ENCODE data around the gene PVALB.
A peak's percentile ranks its signal among the peaks of the same experiment; 100 is the strongest.

The PVALB gene

DNA sequence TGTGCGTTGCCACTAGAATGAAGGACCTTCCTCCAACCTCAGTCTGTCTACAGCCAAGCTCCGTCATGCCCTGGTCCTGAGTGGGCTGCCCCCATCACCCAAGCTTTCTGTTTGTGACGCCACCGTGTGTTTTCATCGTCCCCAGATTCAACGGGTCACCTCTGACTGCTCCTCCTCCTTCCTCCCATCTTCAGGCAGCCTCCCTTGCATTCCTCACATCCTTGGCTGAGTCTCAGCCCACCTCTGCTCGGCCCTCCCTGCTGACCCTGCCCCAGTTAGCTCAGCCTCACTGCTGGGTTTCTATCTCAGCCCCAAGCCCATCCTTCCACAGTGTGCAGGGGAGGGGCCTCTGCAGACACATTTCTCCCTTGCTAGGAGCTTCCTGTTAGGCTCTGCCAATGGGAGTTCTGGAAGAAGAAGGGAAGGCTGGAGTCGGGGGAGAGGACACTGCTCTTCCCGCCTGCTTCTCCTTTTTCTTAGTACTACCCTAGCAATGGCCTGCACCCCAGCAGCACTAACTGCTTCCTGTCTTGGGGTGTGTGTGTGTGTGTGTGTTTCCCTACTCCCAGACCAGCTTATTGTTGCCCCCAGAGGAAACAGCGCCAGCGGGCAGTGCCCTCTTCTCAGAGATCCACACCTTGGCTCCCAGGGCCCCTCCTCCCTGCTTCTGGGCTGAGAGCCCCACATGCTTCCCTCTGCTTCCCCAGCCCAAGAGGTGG lies 46.2 kb downstream of the PVALB start:
- DNase-seq, result peak; percentile 79

DNA sequence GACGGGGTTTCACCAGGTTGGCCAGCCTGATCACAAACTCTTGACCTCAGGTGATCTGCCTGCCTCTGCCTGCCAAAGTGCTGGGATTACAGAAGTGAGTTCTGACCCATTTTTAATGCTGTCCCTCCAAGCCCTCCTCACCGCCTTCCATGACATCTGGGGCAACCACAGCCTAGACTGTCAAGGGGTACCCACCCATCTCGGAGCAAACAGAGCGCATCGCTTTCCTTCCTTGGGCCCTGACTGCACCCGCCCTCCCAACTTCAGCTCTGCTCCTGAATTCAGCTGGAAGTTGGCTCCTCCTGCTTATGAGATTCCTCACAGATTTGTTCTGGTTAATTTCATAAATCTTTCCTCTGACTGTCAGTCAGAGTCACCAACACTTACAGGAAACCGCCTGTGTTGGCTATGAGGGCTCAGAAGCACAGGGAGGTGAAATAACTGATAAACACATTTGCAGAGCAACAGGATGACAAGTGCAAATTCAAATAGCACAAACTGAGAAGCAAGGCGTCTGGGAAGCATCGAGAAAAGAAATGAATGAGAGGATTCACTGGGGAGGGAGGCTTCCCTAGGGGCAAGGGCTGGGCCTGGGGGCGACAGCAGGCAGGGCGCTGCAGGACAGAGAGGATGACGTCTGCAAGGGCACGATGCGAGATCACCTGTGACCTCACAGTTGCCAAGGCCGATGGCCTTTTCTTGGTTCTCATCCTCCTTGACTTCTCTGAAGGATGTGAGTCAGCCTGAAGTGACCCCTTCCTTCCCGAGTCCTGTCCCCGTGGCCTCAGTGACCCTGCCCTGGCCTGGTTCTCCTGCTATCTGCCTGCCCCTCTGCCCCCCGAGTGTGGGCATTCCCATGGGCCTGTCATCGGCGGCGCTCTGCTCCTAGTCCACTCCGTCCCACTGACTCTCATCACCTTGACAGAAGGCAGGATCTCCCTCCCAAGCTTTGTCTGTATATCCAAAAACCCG lies 47.0 kb downstream of the PVALB start:
- peak; percentile 50 for DNase-seq

DNA sequence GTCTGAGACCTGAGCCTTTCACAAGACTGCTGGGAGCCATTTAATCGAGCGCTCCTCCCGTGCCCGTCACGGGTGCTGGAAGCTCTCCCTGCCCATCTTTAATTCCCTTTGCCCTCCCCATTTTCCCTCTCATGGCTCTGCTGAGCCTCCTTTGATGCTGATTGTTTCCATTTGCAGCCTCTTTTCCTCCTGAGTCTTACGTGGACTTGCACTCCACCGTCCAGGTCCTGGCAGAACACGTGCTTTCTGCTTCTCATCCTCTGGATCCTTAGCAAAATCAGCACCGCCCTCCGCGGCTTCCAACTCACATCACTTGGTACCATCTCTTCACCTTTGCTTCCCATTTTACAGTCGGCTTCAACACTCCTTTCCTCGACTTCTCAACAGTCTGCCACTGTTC lies 48.2 kb downstream of the PVALB start:
- peak; percentile 24 for DNase-seq

DNA sequence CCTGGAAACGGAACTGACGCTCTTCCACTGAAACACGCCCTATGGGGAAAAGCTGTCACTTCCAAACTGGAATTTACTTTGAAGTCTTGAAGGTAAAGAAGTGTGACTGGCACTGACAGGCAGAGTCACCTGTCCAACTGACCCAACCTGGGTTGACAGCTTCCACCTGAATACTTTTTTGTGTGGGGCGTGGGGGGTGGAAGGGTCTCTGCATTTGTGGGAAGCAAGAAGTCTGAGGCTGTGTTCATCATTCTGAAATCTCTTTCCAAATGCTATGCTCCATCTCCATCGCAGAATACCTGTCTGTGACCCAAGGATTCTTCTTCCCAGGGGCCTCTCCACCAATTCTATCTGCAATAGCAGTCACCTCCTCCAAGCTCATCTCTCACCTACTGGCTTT lies 48.7 kb downstream of the PVALB start:
- no peak for DNase-seq

DNA sequence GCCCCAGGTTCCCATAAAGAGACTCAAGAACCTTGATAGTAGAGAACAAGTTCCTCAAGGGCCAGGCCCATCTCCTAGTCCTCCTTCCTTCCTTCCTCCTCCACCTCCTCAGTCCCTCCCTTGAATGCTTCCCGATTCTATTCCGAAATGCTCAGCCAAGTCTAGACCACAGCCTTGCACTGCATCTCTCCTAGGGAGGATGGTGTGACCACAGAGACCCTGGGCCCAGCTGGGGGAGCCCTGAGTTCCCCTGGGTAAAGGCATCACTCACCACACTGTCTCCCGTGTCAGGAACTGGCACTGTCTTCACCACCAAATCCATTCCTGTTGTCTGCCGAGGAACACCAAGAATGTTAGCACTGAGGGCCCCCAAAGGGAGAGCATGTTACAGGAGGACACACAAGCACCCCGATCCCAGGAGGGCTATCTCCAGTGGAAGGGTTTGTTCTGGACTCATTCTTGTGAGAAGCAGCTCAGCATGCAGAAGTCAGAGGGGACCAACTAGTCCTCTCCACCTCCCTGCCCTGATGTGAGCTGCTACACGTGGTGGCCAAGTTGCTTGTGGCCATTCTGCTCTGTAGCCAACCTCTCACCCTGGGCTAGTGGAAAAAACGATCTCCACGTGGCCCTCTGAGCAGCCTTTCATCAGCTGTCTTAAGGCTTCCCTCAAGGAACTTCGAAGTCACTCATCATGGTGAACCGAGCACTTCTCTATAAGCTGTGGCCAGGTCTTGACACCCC lies 49.6 kb downstream of the PVALB start:
- peak; percentile 41 for DNase-seq

DNA sequence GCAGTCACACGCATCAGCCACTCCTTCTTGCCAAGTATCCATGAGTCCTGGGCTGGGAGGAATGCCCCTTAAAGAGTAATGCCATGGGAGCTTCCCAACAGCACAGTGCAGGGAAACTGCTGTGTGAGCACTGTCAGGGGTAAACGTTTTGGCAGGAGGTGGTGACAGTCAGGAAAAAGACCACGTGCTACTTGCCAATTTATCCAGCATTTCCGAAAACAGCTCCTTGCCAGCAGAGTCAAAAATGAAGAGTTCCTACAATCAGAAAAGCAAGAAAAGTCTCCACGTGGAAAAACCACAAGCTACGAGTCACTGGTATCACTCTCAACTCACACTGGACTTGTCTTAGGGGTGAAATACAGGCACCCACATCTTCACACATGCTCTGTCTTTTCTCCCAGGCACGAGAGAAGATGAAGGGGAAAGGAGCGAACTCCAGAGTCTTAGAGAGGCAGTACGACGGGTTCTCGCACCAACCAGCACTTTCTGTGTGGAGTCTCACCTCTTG lies 50.8 kb downstream of the PVALB start:
- no peak for DNase-seq

DNA sequence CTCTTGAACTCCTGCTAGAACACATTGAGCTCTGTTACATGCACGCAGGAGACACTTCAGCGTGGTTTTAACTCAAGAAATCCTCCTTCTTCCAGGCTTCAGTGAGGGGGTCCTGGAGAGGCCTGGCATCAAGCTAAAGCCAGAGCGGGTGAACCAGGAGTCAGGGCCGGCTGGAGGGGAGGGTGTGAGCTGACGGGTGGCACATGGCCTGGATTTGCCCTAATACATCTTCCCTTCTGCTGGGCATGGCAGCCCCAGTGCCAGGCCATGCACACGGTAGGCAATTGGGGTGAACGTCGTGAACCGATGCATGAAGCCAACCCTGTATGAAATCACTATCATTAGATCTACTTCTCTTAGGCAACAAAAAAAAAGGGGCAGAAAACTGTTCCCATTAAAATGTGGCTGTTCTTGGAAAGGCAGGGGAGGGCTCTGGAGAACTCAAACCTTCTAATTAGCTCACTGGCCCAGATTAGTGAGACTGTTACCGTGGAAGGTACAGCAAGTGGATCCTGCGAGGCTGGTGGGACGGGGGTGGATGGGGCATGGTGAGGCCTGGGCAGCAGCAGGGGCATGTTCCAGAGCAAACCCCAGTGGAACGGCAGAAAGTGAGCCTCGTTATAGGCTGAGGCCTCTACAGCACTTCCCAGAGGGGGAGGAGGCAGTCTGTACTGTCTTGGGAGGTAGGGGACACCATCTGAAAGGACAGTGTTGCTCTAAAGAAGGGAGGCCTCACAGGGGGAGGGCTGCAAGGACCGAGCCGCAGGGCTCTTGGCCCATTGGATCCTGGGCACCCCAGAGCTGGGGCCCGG lies 51.5 kb downstream of the PVALB start:
- peak; percentile 43 for DNase-seq

DNA sequence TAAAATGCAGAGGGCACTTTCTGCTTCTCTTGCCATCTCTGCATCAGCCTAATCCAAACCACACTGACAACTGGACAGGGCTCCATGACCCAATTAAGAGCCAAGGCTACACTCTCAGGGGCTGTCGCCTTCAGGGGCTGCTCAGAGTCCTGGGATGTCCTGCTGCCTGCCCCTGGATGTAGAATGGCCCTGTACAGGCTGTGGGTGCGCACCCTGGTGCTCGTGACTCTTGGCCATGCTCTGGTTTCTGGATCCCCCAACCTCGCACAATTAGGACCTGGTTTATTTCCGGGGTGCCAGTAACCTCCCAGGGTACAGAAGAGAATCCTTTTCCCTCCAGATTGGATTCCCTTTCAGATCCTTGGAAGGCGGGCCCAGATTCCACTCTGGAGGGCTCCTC lies 52.2 kb downstream of the PVALB start:
- peak; percentile 28 for DNase-seq

DNA sequence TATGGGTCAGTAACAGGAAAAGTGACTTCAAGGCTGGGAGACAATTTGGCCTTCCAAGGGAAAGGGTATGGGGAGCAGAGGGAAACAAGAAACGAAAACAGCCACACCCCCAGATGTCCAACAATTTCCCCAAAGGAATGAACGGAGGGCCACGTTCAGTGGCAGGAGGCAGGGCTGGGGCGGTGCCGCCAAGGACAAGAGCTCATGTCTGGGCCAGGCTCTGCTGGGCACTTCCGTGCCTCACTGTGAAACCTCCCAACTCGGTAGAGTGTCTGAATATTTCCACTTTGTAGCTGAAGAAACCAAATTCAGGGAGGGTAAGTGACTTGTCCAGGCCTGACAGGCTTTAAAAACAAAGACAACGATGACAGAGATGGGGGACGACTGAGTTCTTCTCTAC lies 52.8 kb downstream of the PVALB start:
- peak; percentile 48 for DNase-seq

DNA sequence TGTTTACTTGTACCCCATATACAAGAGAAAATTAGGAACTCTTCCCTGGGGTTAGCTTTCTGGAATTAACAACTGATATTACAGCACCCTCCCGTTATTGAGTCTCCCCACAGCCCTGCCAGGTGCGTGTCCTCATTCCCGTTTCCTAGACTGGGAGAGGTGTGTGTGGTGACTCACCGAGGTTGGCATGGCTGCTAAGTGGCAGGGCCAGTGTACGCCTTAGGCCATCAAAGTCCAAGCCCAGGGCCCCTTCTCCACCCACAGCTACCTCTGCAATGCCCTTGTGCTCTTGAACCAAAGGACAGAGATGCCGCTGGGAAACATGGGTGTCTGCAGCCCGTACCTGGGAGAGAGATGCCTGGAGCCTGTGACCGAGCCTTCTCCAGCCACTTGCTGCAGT lies 53.3 kb downstream of the PVALB start:
- DNase-seq, result peak; percentile 39

DNA sequence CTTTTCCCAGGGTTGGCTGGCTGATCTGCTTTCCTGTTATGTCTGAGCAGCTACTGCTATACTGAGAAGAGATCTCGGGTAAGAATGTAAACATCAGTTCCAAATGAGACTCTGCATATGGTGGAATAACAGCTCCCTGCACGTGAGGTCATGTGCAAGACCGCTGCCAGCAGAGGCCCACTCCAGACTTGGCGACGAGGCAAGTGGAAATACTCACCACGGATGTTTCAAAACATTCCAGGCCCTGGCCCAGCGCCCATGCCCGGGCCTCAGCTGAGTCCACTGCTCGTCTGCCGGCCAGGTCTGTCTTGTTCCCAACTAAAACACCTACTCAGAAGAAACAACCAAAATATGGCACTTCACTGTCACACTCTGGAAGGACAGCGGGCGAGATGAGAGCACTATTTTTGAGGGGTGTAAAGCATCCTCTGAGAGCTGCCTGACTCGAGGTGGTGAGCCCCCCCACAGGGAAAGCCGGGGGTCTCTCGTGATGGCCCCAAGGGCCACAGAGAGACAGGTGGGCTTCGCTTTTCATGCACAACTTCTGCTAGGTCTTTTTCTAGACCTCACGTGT lies 54.1 kb downstream of the PVALB start:
- peak; percentile 31 for DNase-seq

DNA sequence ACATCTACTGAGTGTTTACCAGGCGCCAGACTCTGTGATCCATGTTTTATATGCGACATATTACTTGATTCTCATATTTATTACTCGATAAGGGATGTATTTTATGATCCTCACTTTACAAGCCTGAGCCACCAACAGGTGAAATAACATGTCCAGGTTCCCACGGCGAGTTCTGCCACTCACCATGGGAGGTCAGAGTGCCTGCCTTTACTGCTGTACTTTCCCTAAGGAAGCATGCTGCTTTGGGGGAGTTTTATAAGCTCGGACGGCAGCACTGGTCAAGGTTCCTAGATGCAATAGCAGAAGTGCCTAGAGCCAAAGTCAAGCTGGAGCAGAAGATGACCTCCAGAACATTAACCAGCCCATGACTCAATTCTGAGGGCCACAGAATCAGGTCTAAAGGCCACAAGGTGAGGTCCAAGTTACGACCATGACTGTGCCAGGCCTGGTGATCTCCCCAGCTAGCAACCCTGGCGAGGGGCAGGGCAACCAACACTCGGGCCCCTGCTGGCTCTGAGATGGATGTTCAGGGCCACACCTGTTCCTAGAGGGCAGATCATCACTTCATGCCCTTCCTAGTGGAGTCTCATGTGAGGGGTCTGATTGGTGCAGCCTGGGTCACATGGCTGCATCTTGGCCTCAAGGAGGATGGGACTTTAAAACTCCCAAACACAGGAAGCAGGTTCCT lies 55.1 kb downstream of the PVALB start:
- DNase-seq, result peak; percentile 36

DNA sequence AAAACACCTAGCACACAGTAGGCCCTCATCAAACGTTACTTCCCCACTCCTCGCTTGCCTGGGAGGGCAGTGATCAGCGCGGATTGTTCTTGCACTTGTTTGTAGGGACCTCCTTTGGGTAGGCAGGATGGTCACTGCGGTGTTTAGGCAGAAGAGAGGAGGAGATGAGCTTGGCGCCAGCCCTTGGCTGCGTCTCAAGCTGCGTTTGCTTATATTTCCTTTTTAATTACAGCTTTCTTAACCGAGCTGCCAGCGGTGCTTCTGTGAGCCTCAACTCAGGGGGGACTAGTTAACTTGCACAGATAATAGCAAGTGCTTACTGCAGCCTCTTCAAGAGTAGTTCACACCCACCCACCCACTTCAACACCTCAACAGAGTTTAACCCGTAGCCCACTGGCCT lies 56.0 kb downstream of the PVALB start:
- no peak for DNase-seq

DNA sequence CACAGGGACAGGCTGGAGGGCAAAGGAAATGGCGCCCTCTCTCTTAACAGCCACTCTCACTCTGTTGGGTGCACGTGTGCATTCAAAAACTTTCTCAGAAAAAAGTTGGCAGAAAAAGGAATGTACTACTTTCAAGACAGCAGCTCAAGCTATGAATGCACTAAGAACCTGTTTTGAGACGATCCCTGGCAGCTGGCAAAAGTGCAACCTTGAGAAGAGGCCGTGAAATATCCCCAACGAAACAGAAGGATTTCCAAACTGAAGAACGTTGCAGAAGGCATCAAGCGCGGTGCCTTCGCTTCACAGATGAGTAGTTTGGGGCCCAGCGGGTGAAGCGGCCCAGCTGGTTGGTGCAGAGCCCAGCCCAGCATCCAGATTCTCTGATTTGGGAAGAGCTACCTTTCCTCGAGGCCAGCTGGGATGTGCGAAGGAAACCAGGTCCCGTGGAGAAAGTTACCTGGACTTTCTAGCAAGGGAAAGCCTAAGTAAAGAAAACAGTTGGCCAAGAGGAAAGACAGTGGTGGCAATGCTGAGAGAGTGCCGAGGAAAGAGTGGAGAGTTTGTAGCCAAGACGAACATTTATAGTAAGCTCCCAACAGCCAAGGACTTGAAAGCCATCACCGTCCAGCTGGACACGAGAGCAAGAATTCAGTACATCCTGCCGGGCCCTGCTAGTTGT lies 57.2 kb downstream of the PVALB start:
- peak; percentile 41 for DNase-seq

DNA sequence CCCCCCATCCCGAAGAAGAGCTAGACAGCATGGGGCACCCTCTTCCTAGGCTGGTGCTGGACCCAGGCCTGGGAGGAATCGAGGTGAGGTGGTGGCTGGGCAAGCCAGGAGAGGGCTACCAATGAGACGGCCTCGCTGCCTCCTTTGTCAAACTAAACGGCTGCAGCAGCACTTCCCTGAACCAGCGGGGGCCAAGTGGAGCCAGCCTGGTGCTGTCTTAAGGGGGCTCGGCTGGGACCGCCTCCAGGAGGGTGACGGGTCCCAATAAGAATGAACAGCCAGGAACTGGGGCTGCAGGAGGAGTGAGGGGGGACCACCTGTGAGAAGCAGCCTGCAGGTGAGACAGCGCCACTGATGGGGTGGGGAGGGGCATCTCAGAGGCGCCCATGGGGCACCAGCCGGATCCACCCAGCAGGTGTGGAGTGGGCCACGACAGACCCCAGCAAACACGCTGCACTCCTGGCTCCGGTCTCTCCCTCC lies 58.0 kb downstream of the PVALB start:
- DNase-seq, result peak; percentile 35

DNA sequence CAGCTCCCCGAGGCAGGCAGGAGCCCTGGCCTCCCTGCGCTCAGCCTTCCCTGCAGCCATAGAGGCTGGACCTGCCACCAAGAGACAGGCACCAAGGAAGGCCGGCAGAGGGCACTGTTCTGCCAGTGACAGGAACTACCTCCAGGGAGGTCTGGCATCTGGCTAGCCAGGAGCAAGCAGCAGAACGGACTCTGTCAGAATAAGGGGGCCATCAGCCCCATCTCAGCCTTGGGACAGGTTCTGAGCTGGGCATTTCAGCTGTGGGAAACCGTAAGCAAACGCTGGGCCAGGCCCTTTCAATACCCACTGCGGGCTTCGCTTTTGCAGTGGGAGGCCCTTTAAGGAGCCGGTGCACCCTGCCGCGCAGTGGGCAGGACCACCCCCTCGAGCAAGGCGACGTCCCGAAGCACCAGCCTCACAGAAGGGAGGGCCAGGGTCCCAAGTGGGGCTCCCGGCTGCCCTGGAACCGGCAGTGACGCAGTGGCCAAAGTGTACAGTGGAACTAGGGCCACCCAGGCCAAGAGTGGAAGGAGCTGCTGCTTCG lies 59.1 kb downstream of the PVALB start:
- DNase-seq, result peak; percentile 92

DNA sequence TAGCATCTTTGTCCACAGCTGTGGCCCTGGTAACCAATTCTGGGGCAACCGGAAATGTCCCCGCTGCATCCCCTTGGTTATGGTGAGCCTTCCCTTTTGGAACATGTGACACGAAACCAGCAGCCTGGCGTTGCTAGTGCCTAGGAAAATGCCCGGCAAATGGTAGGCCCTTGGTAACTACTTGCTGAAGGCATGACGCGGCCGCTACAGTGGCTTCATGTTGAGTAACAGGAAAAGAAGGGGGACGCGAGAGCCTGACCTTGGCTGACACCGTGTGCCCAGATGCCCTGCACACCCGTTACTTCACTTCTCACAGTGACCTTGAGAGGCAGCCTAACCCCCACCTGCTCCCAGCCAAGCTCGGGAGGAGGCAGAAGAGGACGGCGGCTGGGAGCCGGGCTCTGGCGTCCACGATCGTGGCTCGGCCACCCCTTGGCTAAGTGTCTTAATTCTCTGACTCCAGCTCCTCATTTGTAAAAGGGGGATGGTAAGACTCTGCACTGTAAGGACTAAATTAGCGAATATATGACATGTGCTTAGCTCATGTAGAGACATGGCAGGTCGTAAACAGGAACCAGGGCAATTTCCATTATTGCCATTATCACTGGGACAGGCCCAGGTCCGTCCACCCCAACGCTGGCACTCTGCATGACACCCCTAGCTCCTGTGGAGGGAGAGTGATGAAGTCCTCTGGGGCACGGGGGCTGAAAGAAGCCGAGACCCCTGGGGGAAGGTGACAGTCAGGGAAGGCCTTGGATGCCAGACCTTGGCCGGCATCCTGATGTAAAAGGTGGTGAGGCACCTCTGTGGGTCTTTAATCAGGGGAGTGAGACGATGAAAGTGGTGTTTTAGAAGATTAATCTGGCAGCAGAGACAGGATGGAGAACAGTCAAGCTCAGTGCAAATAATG lies 59.8 kb downstream of the PVALB start:
- no peak for DNase-seq

DNA sequence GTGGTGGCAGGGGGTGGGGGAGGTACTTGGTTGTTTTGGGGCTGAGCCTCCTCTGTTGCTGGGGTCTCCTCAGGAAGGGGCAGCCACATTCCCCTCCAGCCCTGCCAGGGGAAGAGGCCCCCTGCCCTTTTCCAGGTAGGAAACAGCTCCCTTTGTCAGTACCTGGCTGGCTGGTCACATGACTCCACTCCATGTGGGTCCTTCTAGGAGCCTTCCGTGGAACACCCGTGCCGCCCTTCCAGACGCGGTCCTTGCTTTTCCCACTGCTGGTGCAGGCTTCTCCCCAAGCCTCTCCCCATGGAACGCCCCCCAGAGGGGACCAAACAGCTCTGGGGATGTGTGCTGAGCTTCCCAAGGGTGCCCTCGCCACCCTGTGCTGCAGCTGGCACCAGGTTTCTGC lies 60.8 kb downstream of the PVALB start:
- peak; percentile 38 for DNase-seq

DNA sequence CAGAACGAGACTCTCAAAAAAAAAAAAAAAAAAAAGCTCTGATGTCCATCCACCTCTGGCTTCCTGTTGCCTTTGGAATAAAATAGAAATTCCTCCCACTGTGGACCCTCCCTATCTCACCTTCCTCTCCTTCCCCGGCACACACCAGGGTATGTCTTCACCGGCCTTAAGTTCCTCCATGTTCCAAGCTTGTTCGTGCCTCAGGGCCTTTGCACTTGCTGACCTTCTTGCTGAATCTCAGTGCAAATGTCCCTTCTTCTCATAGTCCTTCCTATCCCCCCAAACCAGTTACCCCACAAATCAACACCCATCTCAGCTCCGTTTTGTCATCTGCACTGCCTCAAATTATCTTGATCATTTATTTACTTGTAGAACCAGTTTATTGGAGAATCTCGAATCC lies 61.5 kb downstream of the PVALB start:
- peak; percentile 13 for DNase-seq
